Coronary artery (tissue), 2 donors: ENCODE measurements around the gene KCTD19.

ENCODE experiments used
- DNase-seq: peaks from one replicate; pipeline ENCODE4 v3.0.0-alpha.2; 2017; ENCODE audit warnings: low spot score
- H3K27ac ChIP-seq, 2 donors: fragments of 200-600 bp; sonication (generic); one replicate each; pipeline ENCODE4 v1.5.1; 2016 to 2019
- H3K4me3 ChIP-seq: fragments of 200-600 bp; sonication (generic); 2 replicates; pipeline ENCODE4 v1.5.1; 2016; ENCODE audit warnings: mild to moderate bottlenecking, moderate library complexity
- TF ChIP-seq, protein P1 (sequence below): fragments of 200-600 bp; sonication (generic); IDR thresholded peaks from one replicate; pipeline ENCODE4 v1.5.1; 2019; ENCODE audit warnings: antibody characterized with exemption

The KCTD19 gene

DNA sequence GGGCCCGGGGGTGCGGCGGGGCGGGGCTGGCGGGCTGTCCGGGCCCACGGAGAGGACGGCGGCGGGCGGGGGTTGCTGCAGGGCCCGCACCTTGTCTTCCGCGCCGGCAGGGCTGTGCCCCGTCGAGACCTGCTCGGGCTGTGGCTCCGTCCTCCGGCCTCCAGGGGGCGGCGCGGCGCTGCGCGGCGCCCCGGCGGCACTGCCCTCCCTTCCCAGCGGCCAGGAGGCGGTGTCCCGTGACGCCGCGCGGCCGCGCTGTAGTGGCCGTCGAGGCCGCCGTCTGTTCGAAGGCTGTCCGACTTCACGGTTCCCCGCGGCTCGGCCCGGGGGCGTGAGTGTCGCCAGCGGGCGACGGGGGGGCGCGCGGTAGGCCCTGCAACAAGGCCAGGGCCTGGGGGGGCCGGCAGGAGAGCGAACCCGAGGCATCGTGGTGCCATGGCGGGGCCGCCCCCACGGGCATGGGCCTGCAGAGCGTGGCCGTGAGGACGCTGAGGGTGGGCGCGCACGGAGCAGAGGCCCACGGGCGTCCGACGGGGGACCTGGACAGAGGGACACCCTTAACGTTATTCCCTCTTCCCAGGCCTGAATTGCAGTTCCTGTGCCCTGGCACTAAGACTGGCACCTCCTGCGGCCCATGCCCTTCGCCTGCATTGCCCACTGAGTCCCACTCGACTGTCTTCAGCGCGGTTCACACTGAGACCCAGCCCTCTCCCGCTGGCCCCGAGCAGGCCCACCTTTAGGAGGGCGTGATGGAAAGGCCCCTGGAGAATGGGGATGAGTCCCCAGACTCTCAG lies 47.0 kb downstream of the KCTD19 start, which contains the start of gene PLEKHG4:
PLEKHG4 (plus strand) TSS at position 237 of the 794 bp plus-strand sequence; CDS start at position 750, 513 bp downstream.
- Histone ChIP-seq H3K4me3 (peak within 1 kb of the TSS; percentile 84), H3K27ac (peak within 1 kb of the TSS; percentile 67 to 83)
- DNase-seq: no peak

DNA sequence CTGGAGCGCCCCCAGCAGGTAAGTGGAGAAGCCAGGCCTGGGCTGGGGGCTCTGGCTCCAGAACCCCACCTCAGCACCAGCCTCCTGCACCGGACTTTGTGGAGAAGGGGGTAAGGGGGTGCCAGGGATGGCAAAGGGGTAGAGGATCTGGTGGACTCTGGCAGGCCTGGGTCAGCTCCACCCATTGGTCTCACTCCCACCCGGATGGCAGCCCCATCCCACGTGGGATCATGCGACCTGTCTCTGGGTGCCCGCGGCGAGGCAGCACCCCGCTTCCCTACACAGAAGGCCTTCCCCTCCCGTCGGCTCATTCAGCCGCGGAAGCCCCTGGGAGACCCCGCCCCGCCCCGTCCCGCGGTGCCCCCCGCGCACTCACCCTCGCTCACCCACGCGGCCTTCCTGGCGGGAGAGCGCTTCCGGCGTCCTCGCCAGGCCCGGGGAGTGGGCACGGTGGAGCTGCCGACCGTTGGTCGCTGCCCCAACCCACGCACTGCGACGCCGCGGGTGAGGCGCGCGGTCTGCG lies 47.7 kb downstream of the KCTD19 start:
- Histone ChIP-seq H3K4me3 (peak overlapping the region; percentile 84), H3K27ac (peak overlapping the region in 1 of 2 donors; percentile 83)
- no peak for DNase-seq
- TF ChIP-seq, protein P1, sequence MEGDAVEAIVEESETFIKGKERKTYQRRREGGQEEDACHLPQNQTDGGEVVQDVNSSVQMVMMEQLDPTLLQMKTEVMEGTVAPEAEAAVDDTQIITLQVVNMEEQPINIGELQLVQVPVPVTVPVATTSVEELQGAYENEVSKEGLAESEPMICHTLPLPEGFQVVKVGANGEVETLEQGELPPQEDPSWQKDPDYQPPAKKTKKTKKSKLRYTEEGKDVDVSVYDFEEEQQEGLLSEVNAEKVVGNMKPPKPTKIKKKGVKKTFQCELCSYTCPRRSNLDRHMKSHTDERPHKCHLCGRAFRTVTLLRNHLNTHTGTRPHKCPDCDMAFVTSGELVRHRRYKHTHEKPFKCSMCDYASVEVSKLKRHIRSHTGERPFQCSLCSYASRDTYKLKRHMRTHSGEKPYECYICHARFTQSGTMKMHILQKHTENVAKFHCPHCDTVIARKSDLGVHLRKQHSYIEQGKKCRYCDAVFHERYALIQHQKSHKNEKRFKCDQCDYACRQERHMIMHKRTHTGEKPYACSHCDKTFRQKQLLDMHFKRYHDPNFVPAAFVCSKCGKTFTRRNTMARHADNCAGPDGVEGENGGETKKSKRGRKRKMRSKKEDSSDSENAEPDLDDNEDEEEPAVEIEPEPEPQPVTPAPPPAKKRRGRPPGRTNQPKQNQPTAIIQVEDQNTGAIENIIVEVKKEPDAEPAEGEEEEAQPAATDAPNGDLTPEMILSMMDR: no peak

More for the DNA sequence above, 47.0 kb downstream of the KCTD19 start, which contains the start of gene PLEKHG4:
- TF ChIP-seq, protein P1: peak; percentile 74

DNA sequence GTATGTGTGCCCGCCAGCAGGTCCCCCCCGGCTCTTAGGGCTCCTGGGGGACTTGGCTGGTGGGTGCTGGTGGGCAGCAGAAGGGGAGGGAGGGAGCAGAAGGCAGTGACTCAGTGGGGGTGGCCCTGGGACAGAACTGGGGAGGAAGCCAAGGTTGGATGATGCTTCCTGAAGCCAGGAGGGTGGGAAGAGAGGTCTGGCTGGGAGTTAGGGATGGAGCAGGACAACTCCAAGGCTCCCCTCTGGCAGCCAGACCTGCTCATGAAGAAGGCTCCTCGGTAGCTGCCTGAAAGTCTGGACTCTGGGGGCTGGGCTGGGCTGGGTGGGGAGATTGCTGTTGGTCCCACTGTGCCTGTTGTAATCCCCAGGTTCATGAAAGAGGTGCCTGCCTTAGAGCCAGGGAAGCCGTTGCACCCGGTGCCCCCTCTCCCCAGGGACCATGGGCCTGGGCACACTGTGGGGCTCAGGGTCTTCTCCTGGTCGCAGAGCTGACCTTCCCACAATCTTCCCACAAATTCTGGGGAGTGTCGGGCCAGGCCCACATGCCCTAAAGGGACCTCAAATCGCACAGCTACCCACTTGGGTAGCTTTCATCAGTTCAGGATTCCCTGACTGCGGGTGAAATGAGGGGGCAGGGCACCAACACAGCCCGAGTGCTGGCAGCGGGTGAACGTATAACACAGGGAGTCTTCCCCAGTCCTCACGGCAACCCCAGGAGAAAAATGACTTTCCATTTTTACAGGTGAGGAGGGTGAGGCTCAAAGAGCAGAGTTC lies 48.4 kb downstream of the KCTD19 start:
- H3K4me3 ChIP-seq: peak overlapping the region; percentile 84
- H3K27ac ChIP-seq: peak overlapping the region; percentile 67 to 83
- no peak for DNase-seq
- TF ChIP-seq, protein P1: no peak

DNA sequence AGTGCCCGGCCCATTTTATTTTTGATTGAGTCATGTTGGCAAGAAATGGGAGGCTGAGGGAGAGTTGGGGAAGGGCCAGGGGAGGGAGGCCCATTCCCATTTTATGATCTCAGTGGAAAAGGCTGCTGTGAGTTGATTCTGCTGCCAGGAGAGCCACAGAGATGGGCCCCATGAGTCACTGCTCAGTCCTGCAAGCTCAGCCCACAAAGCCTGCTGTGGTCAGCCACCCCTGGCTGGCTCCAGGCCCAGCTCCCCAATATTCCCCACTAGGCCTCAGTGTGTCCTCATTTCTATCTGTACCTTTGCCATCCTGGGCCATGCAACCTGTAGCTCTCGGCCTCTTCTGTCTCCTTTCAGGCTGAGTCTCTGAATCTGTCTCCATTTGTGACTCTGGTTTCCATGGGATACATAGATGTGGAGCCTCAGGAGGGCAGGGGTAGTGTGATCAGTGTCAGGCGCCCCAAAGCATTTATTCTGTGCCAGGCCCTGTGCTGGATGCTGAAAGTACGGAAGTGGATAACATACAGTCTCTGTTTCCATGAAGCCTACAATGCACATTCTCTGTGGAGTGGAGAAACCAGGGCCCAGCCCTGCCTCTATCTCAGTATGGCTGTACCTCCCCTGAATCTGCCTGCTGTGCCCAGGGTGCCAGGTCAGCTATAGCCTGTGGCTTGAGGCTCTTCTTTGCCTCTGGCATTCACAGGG lies 49.1 kb downstream of the KCTD19 start:
- Histone ChIP-seq H3K4me3 (peak overlapping the region; percentile 84), H3K27ac (peak overlapping the region; percentile 67 to 83)
- TF ChIP-seq, protein P1: no peak
- DNase-seq: no peak

DNA sequence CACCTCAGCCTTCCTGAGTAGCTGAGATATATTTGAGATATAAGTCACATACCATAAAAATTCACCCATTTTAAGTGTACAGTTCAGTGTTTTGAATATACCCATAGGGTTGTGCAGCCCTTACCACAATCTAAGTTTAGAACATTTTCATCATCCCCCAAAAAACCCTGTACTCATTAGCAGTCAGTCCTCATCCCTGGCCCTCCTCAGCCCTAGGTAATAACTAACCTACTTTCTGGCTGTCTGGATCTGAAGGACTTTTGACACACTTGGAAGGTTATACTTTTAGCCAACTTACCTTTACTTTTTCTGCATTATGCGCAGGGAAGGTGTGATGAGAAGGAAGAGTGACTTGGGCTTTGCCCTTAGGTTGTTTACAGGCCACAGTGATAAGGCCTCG lies 51.2 kb downstream of the KCTD19 start:
- DNase-seq: no peak
- TF ChIP-seq, protein P1: no peak
- no peak overlapping the region for H3K4me3 ChIP-seq
- H3K27ac ChIP-seq: no peak overlapping the region

DNA sequence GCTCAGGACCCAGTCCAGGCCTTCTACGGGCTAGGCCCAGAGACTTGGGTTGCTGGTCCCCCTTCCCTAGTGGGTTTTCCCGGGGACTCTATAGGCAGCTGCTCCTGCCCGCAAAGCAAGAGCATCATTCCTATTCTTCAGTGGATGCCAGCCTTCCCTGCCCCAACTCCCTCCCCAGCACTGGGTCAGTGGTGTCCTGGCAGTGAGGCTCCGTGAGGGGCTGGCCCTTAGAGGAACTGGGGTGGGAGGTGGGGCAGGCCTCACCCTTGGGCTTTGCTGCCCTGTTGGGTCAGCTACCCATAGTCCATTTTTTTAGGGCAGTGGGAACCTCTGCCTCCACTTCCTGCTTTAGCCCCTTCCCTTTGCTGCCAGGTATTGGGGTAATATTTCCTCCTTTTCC lies 55.1 kb downstream of the KCTD19 start:
- Histone ChIP-seq H3K4me3 (no peak overlapping the region), H3K27ac (no peak overlapping the region)
- TF ChIP-seq, protein P1: no peak
- DNase-seq: no peak
